Airway epithelial cell (primary cell): ENCODE measurements around the gene RHEX. TPM values are rescaled to one million over a fixed set of nuclear protein-coding genes. Genes with fewer than 3 reads are reported as not detected.

Experiments used
- total RNA-seq: library from RNA; depleted of rRNA; stranded (reverse); fragments of >200 nt; gene quantifications from 2 replicates; pipeline ENCODE4 v1.2.3, GENCODE V29; 2015

RHEX gene, protein sequence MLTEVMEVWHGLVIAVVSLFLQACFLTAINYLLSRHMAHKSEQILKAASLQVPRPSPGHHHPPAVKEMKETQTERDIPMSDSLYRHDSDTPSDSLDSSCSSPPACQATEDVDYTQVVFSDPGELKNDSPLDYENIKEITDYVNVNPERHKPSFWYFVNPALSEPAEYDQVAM
- not detected in 2 replicates for total RNA-seq

DNA sequence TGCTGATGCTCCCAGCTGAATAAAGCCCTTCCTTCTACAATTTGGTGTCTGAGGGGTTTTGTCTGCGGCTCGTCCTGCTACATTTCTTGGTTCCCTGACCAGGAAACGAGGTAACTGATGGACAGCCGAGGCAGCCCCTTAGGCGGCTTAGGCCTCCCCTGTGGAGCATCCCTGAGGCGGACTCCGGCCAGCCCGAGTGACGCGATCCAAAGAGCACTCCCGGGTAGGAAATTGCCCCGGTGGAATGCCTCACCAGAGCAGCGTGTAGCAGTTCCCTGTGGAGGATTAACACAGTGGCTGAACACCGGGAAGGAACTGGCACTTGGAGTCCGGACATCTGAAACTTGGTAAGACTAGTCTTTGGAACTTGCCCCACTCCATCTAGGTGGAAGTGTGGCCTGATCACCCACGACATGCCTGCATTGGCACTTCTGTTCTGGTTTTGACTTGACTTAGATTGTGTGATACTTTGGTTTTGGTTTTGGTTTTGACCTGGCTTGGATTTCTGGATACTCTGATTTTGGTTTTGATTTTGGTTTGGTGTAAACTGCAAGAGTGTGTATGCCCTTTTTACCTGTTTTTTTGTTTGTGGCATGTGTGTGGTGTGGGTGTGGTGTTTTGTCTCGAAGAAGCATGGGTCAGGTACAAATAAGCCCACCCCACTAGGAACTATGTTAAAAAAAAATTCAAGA is at the start of gene RHEX:
TSS of gene RHEX (plus strand) at position 255 of the 692 bp plus-strand sequence. CDS start 44,656 bp downstream, outside the sequence.

DNA sequence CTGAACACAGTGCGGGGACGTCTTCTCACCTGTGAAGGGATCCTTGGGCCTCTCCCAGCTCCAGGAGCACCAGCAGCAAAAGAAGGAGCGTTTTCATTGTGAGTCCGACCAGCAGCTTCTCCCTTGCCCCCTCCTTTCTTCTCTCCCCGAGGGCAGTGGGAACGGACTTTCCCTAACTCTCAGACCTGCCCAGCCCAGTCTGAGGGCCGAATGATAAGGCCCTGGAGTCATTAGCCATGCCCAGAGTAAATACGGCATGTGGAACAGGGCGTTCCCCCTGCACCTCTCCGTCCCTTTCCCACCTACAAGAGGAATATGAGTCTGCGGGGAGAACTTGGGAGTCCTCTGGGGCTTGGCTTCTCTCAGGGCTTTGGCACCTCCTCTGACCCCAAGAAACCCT is 29.3 kb upstream of the RHEX start, which contains the start of gene CTSE:
TSS of gene CTSE (minus strand) at position 201 of the 400 bp plus-strand sequence. CDS start at position 97, 104 bp downstream.

DNA sequence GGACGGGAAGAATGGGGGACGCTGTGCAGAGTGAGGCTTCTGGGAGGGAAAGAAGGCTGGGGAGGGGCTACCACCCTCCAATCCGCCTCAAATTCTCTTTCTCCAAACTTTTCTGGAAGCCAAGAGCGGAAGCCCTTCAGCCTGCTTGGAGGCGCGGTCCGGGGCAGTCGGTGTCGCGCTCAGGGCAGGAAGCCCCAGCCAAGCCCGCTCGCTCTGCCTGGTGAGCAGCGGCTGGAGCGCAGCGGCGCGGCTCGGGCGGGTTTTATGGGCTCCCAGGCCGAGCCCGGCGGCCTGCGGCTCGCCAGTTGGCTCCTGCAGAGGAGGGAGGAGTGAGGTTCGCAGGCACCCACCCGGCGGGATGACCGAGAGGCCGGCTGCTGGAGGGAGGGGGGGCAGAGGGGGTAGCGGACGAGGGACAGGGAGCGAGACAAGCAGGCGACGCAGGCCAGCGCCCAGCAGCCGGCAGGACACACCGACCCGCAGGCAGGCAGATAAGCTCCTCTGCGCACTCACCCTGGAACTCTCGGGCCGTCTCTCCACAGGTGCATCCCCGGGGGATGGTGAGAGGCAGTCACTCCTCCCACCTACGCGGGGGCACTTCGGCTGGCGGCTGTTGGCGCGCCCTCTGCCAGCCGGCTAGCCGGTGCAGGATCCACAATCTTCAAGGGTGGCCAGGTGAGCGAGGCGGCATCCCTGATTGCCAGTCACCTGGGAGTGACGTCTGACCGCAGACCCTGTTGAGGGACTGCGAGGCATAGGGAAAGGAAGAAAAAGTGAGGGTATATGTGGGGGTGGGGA is 64.4 kb downstream of the RHEX start, which contains the start of gene AVPR1B:
TSS of gene AVPR1B (minus strand) at position 238 of the 798 bp plus-strand sequence. CDS start 498 bp downstream, outside the sequence.

Other genes starting within 250 kb of the RHEX start
- 11.7 and 11.8 TPM in 2 replicates for gene SLC41A1, start 240.0 kb upstream of the RHEX start, total RNA-seq
- gene PM20D1, start 203.0 kb upstream of the RHEX start, total RNA-seq = not detected in 2 replicates
- 0.07 and 0.19 TPM in 2 replicates for gene SLC26A9, start 109.7 kb upstream of the RHEX start, total RNA-seq
- 35.4 and 45.1 TPM in 2 replicates for gene RAB7B, start 49.8 kb upstream of the RHEX start, total RNA-seq
- gene CTSE, start 29.3 kb upstream of the RHEX start, total RNA-seq = 0.28 TPM in 1 of 2 replicates, not detected in the other
- not detected in 2 replicates for gene AVPR1B, start 64.2 kb downstream of the RHEX start, total RNA-seq
- 5.1 and 7.1 TPM in 2 replicates for gene FAM72A, start 149.7 kb downstream of the RHEX start, total RNA-seq
- 20.1 and 20.3 TPM in 2 replicates for gene SRGAP2, start 150.4 kb downstream of the RHEX start, total RNA-seq